NCI-H446 treated with DMSO at 0.1 percent for 48 hours (cell line): ENCODE results near the gene COL2A1.

Experiments
- DNase-seq: peaks from one replicate; lab custom pipeline; 2025; lab: John Stamatoyannopoulos, UW

Gene COL2A1

GRCh38 chr12:47944685-47945340 is 59.5 kb downstream of the COL2A1 start:
- DNase-seq = no peak

GRCh38 chr12:47943623-47944340 is 60.5 kb downstream of the COL2A1 start:
- DNase-seq = no peak

DNA sequence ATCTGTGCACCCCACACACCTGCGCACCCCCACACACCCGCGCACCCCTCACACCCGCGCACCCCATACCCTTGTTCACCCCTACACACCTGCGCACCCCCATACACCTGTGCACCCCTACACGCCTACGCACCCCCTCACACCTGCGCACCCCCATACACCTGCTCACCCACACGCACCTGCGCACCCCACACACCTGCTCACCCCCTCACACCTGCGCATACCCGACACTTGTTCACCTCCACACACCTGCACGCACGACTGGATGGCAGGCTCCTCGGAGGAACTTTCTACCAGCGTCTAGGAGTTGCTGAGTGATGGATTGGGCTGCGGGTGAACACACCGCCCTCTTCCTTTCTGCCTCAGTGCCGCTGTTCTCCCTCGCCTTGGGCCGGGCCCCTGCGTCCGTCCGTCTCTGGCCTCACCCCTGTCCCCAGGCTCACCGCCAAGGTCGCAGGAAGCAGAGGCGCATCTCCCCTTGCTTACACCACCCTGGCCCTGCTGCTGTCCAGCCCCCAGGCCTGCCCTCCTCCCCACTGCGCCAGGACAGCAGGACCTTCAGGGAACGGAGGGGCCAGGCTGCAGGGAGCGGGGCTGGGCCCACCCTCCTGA is 61.6 kb downstream of the COL2A1 start:
- no peak for DNase-seq

- no peak for DNase-seq
Measured at GRCh38 chr12:47941871-47942613, 62.2 kb downstream of the COL2A1 start.

DNA sequence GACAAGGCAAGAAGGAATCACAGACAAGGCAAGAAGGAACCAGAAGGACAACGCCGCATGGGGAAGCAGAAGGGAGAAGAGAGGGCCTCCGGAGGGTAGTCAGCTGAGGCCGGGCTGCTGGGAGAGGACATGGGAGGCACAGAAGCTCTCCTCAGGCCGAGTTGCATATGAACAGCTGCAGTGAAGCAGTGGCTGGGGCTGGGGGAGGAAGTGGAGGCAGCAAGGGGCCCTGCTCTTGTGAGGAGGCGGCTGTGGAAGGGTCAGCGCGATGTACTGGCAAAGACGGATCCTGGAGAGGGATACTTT is 62.8 kb downstream of the COL2A1 start:
- DNase-seq = no peak

- no peak for DNase-seq
Measured at GRCh38 chr12:47940773-47941474, 63.4 kb downstream of the COL2A1 start.

GRCh38 chr12:47939009-47939601 is 65.2 kb downstream of the COL2A1 start:
- no peak for DNase-seq

GRCh38 chr12:47938594-47938993 is 65.7 kb downstream of the COL2A1 start:
- DNase-seq = no peak

- no peak for DNase-seq
Measured at GRCh38 chr12:47938093-47938492, 66.2 kb downstream of the COL2A1 start.

- DNase-seq = no peak
Measured at GRCh38 chr12:47935184-47935583, 69.1 kb downstream of the COL2A1 start.

DNA sequence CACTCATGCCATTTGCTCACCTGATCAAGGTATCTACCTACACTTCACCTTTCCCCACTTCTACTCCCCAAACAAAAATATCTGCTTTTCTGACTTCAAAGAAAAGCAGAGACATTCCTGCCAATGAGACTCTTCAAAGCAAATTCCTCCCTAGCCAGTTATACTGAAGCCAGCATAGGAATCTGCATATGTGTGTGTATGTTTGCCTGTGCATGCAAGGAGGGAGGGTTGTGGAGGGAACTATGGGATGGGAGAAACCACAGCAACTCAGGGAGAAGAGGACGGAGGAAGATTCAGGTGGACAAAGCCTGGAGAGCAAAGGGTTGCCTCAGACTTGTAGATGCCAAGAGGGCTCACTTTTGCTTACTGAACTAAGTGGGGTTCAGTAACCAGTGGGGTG is 73.1 kb downstream of the COL2A1 start:
- DNase-seq = no peak

DNA sequence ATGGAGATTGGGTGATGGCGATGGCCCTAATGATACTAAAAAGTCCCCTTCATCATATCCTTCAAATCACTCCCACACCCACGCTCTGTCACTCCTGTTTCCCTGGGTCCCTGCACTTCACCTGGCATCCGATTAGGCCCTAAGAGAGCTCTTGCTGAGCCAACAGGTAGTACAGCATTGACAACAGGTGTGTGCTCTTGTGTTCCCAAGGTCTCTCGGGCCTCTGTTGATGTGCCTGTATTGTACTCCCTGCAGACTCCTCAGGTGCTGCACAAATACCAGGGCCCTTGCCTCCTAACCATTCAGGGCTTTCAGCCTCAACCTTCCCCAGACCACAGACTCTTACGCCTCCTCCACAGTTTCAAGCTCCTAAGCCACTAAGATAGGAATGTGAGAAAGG is 73.6 kb downstream of the COL2A1 start:
- no peak for DNase-seq

DNA sequence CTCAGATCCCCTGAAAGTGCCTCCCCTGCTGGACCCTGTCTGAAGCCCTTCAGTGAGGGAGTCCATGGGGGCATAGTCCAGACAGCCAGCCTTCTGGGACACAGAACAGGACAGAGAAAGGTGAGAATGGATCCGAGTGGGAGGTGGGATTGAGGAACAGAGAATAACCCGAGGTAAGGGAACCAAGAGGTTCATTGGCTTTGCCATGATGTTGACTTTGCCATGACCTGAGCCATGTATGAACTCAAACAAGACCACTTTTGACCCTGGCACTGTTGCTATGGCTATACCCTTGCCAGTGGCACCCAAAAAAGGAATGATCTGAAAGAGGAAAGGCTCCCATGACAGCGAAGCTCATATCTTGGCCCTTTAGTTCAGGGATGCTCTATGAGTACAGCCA is 76.9 kb downstream of the COL2A1 start:
- DNase-seq = no peak
